HG03108 (cell line): ENCODE results near the gene NFKB2.

Experiments used
- ATAC-seq: cut with Tn5 transposase; IDR thresholded peaks from one replicate; pipeline ENCODE4 v1.9.1; 2021; ENCODE audit warnings: moderate library complexity; ENCODE audit not compliant: unreplicated experiment

NFKB2 gene

GRCh38 chr10:102395400-102396316 lies at the start of gene NFKB2:
Gene NFKB2, plus strand, starts transcription at chr10:102395705. Its CDS starts 255 bp downstream, at chr10:102395960.
- ATAC-seq = peak; percentile 19

- ATAC-seq = no peak
Observed at GRCh38 chr10:102347236-102347828, 48.2 kb upstream of the NFKB2 start.

DNA sequence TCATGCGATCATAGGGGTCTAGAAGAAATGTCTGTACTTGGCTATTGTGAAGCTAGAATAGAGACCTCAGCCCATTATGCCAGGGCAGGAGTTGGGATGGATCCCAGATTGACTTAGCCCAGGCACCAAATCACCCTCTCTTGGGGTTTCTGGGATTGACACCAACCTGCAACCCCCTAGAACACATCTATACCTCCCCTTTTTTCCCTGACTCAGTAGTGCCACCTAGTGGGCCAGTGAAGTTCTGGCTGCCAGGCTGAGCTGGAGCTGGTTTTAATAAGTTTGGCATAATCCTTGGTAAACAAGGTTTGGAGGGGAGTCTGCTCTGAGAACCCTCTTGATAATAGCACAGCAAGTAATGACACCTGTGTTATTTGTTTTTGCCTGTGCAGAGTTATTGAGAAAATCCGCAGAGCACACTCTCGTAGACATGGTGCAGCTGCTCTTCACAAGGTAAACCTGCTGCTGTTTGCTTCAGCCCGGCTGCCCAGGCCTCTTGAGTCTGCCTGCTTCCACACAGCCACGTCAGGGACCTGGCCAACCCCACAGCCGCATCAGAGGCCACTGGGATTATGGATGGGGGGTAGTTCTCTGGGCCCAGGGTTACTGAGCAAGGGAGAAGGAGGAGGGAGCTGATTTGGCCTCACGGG lies 43.3 kb upstream of the NFKB2 start:
- ATAC-seq = no peak

GRCh38 chr10:102354451-102354850 lies 41.1 kb upstream of the NFKB2 start:
- ATAC-seq = no peak

GRCh38 chr10:102358712-102359382 lies 36.7 kb upstream of the NFKB2 start:
- ATAC-seq = no peak

DNA sequence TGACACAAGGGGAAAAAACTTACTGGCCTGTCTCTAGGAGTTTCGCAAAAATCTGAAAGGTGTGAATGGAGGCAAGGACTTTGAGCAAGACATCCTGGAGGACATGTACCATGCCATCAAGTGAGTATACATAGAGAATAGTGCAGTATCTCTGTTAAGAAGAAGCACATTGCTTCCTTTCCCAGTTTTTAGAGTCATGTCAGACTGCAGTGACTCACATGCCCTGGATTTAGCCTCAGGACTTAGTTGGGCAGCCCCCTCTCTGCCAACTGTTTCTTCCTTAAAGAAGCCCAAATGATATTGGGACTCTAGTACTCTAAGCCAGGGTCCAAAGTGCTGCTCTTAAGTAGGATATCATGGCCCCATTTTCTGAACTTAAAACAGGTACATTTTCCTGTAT lies 28.1 kb upstream of the NFKB2 start:
- no peak for ATAC-seq

DNA sequence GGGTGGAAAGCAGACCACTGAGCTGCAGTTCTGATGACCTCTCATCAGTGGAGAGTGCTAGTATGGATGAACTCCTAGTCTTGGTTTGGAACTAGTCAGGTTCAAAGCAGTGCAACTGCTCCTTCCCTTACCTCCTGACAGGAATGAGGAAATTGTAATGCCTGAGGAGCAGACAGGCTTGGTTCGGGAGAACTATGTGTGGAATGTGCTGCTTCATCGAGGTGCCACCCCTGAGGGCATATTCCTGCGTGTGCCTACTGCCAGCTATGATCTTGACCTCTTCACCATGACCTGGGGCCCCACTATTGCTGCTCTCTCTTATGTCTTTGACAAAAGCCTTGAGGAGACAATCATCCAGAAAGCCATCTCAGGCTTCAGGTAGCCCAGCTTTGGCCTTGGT lies 27.4 kb upstream of the NFKB2 start:
- no peak for ATAC-seq

- no peak for ATAC-seq
Observed at GRCh38 chr10:102371295-102371694, 24.2 kb upstream of the NFKB2 start.

GRCh38 chr10:102375250-102375649 lies 20.3 kb upstream of the NFKB2 start:
- ATAC-seq = no peak

GRCh38 chr10:102375867-102376266 lies 19.6 kb upstream of the NFKB2 start:
- no peak for ATAC-seq

- ATAC-seq = no peak
Observed at GRCh38 chr10:102376901-102377300, 18.6 kb upstream of the NFKB2 start.

DNA sequence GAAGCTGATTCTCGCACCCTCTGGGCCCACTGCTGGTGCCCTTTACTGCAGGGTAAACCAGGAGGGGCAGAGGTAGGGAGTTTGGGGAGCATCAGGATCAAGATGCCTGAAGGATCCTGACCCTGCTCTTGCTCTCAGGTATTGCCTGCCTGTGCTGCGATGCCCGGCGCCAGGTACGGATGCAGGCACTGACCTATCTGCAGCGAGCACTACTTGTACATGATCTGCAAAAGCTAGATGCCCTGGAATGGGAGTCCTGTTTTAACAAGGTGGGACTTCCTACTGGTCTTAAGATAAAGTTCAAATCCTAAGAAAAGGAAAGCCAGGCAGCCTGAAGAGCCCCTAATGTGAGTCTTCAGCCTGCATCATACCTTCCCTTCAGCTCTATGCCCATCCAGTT lies 16.1 kb upstream of the NFKB2 start:
- no peak for ATAC-seq

- ATAC-seq = no peak
Observed at GRCh38 chr10:102381983-102382382, 13.5 kb upstream of the NFKB2 start.

GRCh38 chr10:102382871-102383270 lies 12.6 kb upstream of the NFKB2 start:
- no peak for ATAC-seq

DNA sequence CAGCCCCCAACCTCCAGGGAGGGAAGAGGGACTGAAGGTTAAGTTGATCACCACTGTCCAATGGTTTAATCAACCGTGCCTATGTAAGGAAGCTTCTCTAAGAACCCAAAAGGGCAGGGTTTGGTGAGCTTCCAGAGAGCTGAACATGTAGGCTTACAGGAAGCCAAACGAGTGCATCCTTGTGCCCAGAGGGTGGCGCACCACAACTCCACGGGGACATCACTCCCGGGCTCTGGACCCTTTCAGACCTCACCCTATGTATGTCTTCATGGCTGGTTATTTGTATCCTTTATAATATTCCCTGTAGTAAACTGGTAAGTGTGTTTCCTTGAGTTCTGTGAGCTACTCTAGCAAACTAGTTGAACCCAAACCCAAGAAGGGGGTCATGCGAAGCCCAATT lies 11.5 kb upstream of the NFKB2 start:
- ATAC-seq = no peak

- ATAC-seq = no peak
Observed at GRCh38 chr10:102384606-102385429, 10.7 kb upstream of the NFKB2 start.

DNA sequence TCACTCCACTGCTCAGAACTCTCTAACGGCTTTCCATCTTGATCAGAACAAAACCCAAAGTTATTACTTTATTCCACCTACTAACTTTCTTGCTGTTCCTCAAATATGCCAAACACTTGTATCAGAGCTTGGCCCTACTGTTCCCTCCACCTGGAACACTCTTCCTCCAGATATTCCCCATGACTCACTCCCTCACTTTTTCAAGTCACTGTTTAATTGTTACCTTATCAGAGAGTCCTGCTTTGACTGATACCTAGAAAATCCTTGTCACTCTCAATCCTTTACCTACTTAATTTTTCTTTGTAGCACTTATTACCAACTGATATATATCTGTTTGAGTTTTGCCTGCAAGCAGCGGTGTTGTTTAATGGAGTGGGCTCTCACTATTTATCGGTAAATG lies 5.6 kb upstream of the NFKB2 start:
- ATAC-seq = no peak

- no peak for ATAC-seq
Observed at GRCh38 chr10:102392306-102392705, 3.2 kb upstream of the NFKB2 start.

DNA sequence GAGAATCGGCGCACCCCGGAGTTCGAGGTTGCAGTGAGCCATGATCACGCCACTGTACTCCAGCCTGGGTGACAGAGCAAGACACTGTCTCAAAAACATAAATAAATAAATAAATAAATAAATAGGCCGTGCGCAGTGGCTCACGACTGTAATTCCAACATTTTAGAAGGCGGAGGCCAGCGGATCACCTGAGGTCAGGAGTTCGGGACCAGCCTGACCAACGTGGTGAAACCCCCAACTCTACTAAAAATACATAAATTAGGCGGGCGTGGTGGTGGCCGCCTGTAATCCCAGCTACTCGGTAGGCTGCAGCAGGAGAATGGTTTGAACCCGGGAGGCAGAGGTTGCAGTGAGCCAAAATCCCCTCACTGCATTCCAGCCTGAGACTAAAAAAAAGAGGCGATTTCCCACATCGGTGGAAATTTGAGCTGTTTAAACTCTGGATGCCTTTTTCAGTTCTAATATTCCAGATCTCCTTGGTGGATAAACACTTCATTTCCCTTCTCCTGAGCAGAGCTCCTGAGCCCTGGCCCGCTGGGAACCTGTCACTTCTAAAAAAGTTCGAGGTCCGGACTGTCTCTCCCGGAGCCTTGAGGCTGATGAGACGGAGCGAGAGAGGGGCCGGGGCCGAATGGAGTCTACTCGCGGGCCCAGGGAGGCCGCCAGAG lies 2.0 kb upstream of the NFKB2 start:
- ATAC-seq = no peak
